PFSK-1 (cell line): Measurements from ENCODE around the gene FRMD4A.

ENCODE experiments used
- POLR2AphosphoS5 ChIP-seq: IDR thresholded peaks from 2 replicates; pipeline ENCODE4 v1.6.1; 2012; ENCODE audit warnings: low read depth, mild to moderate bottlenecking, control low read depth, low read length, moderate library complexity
- SIN3A ChIP-seq: IDR thresholded peaks from 2 replicates; pipeline ENCODE4 v1.6.1; 2012; ENCODE audit warnings: mild to moderate bottlenecking, low read length, moderate library complexity, borderline replicate concordance; ENCODE audit not compliant: insufficient read depth
- TAF1 ChIP-seq: IDR thresholded peaks from 2 replicates; pipeline ENCODE4 v1.6.1; 2012; ENCODE audit warnings: low read length, control low read depth, borderline replicate concordance; ENCODE audit not compliant: insufficient read depth
- TF ChIP-seq, protein P1 (sequence below), 2 experiments: IDR thresholded peaks; 2 replicates each; pipeline versions ENCODE4 v1.6.1 to v1.8.0; 2011 to 2012; ENCODE audit warnings: low read depth in 2 of 2, low read length in 2 of 2, control low read depth in 1 of 2, inconsistent platforms in 1 of 2, mild to moderate bottlenecking in 1 of 2, moderate library complexity in 1 of 2; ENCODE audit not compliant: insufficient read depth in 1 of 2

DNA sequence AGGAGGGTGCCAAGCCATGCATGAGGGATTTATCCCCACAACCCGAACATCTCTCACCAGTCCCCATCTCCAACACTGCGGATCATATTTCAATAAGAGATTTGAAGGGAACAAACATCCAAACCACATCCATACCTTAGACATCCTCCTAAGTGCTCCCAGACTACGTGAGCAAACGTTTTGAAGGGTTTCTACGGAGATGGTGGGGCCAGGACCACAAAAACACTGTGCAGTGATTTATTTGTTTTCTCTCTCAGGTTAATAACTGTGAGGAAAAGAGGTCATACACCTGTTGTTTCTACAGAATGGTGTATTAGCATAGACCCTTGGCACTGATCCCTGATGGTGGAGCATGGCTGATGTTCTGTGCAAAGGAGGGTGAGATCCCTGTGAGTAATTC lies 277.8 kb downstream of the FRMD4A start:
- TF ChIP-seq POLR2AphosphoS5 = no peak
- TF ChIP-seq, protein P1, sequence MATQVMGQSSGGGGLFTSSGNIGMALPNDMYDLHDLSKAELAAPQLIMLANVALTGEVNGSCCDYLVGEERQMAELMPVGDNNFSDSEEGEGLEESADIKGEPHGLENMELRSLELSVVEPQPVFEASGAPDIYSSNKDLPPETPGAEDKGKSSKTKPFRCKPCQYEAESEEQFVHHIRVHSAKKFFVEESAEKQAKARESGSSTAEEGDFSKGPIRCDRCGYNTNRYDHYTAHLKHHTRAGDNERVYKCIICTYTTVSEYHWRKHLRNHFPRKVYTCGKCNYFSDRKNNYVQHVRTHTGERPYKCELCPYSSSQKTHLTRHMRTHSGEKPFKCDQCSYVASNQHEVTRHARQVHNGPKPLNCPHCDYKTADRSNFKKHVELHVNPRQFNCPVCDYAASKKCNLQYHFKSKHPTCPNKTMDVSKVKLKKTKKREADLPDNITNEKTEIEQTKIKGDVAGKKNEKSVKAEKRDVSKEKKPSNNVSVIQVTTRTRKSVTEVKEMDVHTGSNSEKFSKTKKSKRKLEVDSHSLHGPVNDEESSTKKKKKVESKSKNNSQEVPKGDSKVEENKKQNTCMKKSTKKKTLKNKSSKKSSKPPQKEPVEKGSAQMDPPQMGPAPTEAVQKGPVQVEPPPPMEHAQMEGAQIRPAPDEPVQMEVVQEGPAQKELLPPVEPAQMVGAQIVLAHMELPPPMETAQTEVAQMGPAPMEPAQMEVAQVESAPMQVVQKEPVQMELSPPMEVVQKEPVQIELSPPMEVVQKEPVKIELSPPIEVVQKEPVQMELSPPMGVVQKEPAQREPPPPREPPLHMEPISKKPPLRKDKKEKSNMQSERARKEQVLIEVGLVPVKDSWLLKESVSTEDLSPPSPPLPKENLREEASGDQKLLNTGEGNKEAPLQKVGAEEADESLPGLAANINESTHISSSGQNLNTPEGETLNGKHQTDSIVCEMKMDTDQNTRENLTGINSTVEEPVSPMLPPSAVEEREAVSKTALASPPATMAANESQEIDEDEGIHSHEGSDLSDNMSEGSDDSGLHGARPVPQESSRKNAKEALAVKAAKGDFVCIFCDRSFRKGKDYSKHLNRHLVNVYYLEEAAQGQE (IDR thresholded peaks at IDR 0.05; ENCODE audit: insufficient read depth in 1 of 2, low read depth in 2 of 2, low read length in 2 of 2) = no peak
- TF ChIP-seq SIN3A = no peak
- TF ChIP-seq TAF1 = no peak
